ENCODE results near the gene LMBRD2.

DNA sequence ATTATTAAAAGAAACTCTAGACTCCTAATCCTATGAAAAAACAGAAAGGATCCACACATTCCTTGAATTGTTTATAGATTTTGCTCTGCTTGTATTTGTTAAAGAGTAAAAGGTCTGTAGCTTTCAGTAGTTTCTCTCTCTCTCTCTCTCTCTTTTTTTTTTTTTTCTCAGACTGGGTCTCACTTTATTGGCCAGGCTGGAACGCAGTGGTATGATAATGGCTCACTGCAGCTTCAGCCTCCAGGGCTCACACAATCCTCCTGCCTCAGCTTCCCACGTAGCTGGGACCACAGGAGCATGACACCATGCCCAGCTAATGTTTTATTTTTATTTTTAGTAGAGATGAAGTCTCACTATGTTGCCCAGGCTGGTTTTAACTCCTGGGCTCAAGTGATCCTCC lies 94.3 kb downstream of the LMBRD2 start:
- TF ChIP-seq POLR2A (IDR thresholded peaks at IDR 0.05): no peak
- TF ChIP-seq, protein P1, sequence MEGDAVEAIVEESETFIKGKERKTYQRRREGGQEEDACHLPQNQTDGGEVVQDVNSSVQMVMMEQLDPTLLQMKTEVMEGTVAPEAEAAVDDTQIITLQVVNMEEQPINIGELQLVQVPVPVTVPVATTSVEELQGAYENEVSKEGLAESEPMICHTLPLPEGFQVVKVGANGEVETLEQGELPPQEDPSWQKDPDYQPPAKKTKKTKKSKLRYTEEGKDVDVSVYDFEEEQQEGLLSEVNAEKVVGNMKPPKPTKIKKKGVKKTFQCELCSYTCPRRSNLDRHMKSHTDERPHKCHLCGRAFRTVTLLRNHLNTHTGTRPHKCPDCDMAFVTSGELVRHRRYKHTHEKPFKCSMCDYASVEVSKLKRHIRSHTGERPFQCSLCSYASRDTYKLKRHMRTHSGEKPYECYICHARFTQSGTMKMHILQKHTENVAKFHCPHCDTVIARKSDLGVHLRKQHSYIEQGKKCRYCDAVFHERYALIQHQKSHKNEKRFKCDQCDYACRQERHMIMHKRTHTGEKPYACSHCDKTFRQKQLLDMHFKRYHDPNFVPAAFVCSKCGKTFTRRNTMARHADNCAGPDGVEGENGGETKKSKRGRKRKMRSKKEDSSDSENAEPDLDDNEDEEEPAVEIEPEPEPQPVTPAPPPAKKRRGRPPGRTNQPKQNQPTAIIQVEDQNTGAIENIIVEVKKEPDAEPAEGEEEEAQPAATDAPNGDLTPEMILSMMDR (IDR thresholded peaks at IDR 0.05): no peak

Data from suprapubic skin (tissue), 3 donors.